GM23338 (cell line): Measurements from ENCODE around the gene APLN.

ENCODE experiments used
- CREB1 ChIP-seq: fragments of 250-450 bp; sonication (Bioruptor Pico); IDR thresholded peaks from 2 replicates; pipeline ENCODE4 v1.5.0; 2020; ENCODE audit warnings: low read depth, mild to moderate bottlenecking, moderate library complexity
- CTCF ChIP-seq, 2 experiments: fragments of 200-600 bp in 1 of 2; sonication (generic) in 1 of 2; conservative IDR thresholded peaks; 2 replicates each; pipeline versions ENCODE4 v1.5.1 to v1.6.1; 2016 to 2017; ENCODE audit warnings: antibody characterized with exemption in 2 of 2, low read depth in 2 of 2, mild to moderate bottlenecking in 2 of 2, moderate library complexity in 1 of 2
- ETS1 ChIP-seq: IDR thresholded peaks from 2 replicates; pipeline ENCODE4 v1.6.1; 2016; ENCODE audit warnings: antibody characterized with exemption
- EZH2 ChIP-seq: fragments of 200-600 bp; sonication (generic); IDR thresholded peaks from one replicate; pipeline ENCODE4 v1.8.0; 2017; ENCODE audit warnings: antibody characterized with exemption, mild to moderate bottlenecking, low read depth; ENCODE audit not compliant: unreplicated experiment
- EZH2phosphoT487 ChIP-seq: fragments of 200-600 bp; sonication (generic); IDR thresholded peaks from one replicate; pipeline ENCODE4 v1.8.1; 2018; ENCODE audit warnings: antibody characterized with exemption; ENCODE audit not compliant: unreplicated experiment
- JUNB ChIP-seq: IDR thresholded peaks from one replicate; pipeline ENCODE4 v1.6.1; 2016; ENCODE audit warnings: antibody characterized with exemption; ENCODE audit not compliant: unreplicated experiment
- NANOG ChIP-seq: IDR thresholded peaks from 2 replicates; pipeline ENCODE4 v1.6.1; 2016; ENCODE audit warnings: antibody characterized with exemption, borderline replicate concordance
- POLR2AphosphoS5 ChIP-seq: IDR thresholded peaks from 2 replicates; pipeline ENCODE4 v1.6.1; 2016; ENCODE audit warnings: antibody characterized with exemption, low read depth
- STAT1 ChIP-seq: IDR thresholded peaks from one replicate; pipeline ENCODE4 v1.6.1; 2016; ENCODE audit warnings: antibody characterized with exemption; ENCODE audit not compliant: unreplicated experiment
- ZNF114 ChIP-seq: fragments of 250-450 bp; sonication (Bioruptor Pico); IDR thresholded peaks from 2 replicates; pipeline ENCODE4 v1.5.0; 2020; ENCODE audit warnings: mild to moderate bottlenecking, moderate library complexity
- ZNF331 ChIP-seq: fragments of 250-450 bp; sonication (Bioruptor Pico); IDR thresholded peaks from 2 replicates; pipeline ENCODE4 v1.5.0; 2020; ENCODE audit warnings: low read depth, mild to moderate bottlenecking, moderate library complexity
- ZNF462 ChIP-seq: fragments of 250-450 bp; sonication (Bioruptor Pico); IDR thresholded peaks from 2 replicates; pipeline ENCODE4 v1.5.0; 2020; ENCODE audit warnings: mild to moderate bottlenecking, moderate library complexity
- TF ChIP-seq, protein P1 (sequence below): IDR thresholded peaks from one replicate; pipeline ENCODE4 v1.6.1; 2018; ENCODE audit warnings: antibody characterized with exemption; ENCODE audit not compliant: unreplicated experiment

DNA sequence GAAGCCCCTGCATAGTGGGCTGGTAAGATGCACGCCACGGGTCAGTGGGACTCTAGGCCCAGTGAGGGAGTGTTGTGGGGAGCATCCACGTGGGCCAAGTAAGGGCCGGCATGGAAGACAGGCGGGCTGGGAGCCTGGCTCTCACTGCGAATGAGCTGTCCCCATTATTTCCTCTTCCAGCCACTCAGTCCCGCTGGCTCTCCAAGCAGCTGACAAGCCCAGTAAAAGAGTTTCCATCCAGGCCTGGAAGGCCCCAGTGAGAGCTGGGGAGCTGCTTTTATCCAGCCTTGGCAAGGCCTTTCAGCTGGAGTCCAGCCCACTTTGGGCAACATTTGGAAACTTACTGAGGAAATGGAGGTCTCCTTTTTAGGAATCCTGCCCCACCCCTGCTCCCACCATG, 24.9 kb downstream of the APLN start:
- TF ChIP-seq CTCF (conservative IDR thresholded peaks at IDR 0.05; ENCODE audit: low read depth in 2 of 2) (no peak), POLR2AphosphoS5 (no peak), EZH2 (no peak), EZH2phosphoT487 (no peak), ETS1 (no peak), CREB1 (CRISPR knock-in tag) (no peak), ZNF462 (CRISPR knock-in tag) (no peak), JUNB (no peak), ZNF331 (CRISPR knock-in tag) (no peak), ZNF114 (CRISPR knock-in tag) (no peak), STAT1 (no peak), NANOG (no peak)
- TF ChIP-seq, protein P1, sequence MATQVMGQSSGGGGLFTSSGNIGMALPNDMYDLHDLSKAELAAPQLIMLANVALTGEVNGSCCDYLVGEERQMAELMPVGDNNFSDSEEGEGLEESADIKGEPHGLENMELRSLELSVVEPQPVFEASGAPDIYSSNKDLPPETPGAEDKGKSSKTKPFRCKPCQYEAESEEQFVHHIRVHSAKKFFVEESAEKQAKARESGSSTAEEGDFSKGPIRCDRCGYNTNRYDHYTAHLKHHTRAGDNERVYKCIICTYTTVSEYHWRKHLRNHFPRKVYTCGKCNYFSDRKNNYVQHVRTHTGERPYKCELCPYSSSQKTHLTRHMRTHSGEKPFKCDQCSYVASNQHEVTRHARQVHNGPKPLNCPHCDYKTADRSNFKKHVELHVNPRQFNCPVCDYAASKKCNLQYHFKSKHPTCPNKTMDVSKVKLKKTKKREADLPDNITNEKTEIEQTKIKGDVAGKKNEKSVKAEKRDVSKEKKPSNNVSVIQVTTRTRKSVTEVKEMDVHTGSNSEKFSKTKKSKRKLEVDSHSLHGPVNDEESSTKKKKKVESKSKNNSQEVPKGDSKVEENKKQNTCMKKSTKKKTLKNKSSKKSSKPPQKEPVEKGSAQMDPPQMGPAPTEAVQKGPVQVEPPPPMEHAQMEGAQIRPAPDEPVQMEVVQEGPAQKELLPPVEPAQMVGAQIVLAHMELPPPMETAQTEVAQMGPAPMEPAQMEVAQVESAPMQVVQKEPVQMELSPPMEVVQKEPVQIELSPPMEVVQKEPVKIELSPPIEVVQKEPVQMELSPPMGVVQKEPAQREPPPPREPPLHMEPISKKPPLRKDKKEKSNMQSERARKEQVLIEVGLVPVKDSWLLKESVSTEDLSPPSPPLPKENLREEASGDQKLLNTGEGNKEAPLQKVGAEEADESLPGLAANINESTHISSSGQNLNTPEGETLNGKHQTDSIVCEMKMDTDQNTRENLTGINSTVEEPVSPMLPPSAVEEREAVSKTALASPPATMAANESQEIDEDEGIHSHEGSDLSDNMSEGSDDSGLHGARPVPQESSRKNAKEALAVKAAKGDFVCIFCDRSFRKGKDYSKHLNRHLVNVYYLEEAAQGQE = no peak
